Measurements from ENCODE around the gene DGKH. TPM values are rescaled to one million over a fixed set of nuclear protein-coding genes. Genes with fewer than 3 reads are reported as not detected.
"Not testable (repeated sequence)": the region's sequence is repeated elsewhere in the genome, so short reads cannot be mapped to it uniquely, and the experiment has no call there.

The DGKH gene
- total and polyA plus RNA-seq, 2 donors (not counting 1 experiment from before 2014, with no cell fraction given) = 0.06 to 0.67 TPM

- no peaks in the 10 kb centered on the region for H3K27me3 ChIP-seq (replicated peaks in 1 of 4; ENCODE audit: control extremely low read depth in 1 of 4, control insufficient read depth in 3 of 4, insufficient read depth in 4 of 4, low read length in 3 of 4)
- H4K20me1 ChIP-seq (ENCODE audit: control insufficient read depth, insufficient read depth, low read length, poor library complexity, severe bottlenecking) = no peaks in the 10 kb centered on the region
- DNase-seq = no peak
- H3K36me3 ChIP-seq (replicated peaks in 1 of 2; ENCODE audit: control extremely low read depth in 1 of 2, control insufficient read depth in 1 of 2, extremely low read depth in 1 of 2, insufficient read depth in 2 of 2, low read length in 1 of 2) = no peaks in the 10 kb centered on the region
- TF ChIP-seq, protein P1, sequence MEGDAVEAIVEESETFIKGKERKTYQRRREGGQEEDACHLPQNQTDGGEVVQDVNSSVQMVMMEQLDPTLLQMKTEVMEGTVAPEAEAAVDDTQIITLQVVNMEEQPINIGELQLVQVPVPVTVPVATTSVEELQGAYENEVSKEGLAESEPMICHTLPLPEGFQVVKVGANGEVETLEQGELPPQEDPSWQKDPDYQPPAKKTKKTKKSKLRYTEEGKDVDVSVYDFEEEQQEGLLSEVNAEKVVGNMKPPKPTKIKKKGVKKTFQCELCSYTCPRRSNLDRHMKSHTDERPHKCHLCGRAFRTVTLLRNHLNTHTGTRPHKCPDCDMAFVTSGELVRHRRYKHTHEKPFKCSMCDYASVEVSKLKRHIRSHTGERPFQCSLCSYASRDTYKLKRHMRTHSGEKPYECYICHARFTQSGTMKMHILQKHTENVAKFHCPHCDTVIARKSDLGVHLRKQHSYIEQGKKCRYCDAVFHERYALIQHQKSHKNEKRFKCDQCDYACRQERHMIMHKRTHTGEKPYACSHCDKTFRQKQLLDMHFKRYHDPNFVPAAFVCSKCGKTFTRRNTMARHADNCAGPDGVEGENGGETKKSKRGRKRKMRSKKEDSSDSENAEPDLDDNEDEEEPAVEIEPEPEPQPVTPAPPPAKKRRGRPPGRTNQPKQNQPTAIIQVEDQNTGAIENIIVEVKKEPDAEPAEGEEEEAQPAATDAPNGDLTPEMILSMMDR (IDR thresholded peaks at IDR 0.05) = no peak
- TF ChIP-seq EZH2 (IDR thresholded peaks at IDR 0.05; ENCODE audit: borderline replicate concordance, insufficient read depth, low read depth, low read length, poor library complexity, severe bottlenecking) = no peak
- ChIA-PET CTCF (no interaction called here), POLR2A (no interaction called here)
- no peaks in the 10 kb centered on the region for H3K4me1 ChIP-seq (ENCODE audit: control insufficient read depth in 2 of 2, insufficient read depth in 2 of 2, low read length in 2 of 2)
- H3K9me3 ChIP-seq (ENCODE audit: control extremely low read depth in 1 of 3, control insufficient read depth in 2 of 3, insufficient read depth in 1 of 3, low read length in 2 of 3) = no peaks in the 10 kb centered on the region
- no peak overlapping the region for H3K4me2 ChIP-seq (replicated peaks; ENCODE audit: low read depth, low read length, poor library complexity, severe bottlenecking)
- Mint-ChIP-seq H3K9me3 (ENCODE audit: insufficient read depth) (no peaks in the 10 kb centered on the region), H3K4me1 (no peaks in the 10 kb centered on the region), H3K27ac (no peak overlapping the region), H3K4me3 (no peak overlapping the region), H3K27me3 (no peaks in the 10 kb centered on the region)
- intact Hi-C loops (cut with micrococcal nuclease) = no loop called here
- H2AFZ ChIP-seq (ENCODE audit: insufficient read depth, low read depth, low read length, poor library complexity, severe bottlenecking) = no peak overlapping the region
- no peaks in the 10 kb centered on the region for H3K79me2 ChIP-seq (ENCODE audit: control insufficient read depth, insufficient read depth, low read length)
- WGBS (ENCODE audit: insufficient coverage) = 100% methylated on average over 3 of the region's 5 CpGs
- no peak overlapping the region for H3K4me3 ChIP-seq (ENCODE audit: control extremely low read depth in 1 of 5, extremely low read depth in 1 of 5, insufficient read depth in 1 of 5, low read depth in 2 of 5, low read length in 4 of 5)
- no peak for ATAC-seq (ENCODE audit: low read depth)
- no peak overlapping the region for H3K9ac ChIP-seq (ENCODE audit: low read length)
- H3K27ac ChIP-seq (ENCODE audit: low read length in 2 of 2) = no peak overlapping the region
Observed at GRCh38 chr13:42066542-42066941, 18.1 kb downstream of the DGKH start.

GRCh38 chr13:42068886-42069285 lies 20.4 kb downstream of the DGKH start:
- no peak overlapping the region for H3K4me2 ChIP-seq (replicated peaks; ENCODE audit: low read depth, low read length, poor library complexity, severe bottlenecking)
- Mint-ChIP-seq H3K27me3 (no peaks in the 10 kb centered on the region), H3K4me1 (no peaks in the 10 kb centered on the region), H3K27ac (no peak overlapping the region), H3K4me3 (no peak overlapping the region), H3K9me3 (ENCODE audit: insufficient read depth) (no peaks in the 10 kb centered on the region)
- H3K9ac ChIP-seq (ENCODE audit: low read length) = no peak overlapping the region
- H3K9me3 ChIP-seq (ENCODE audit: control extremely low read depth in 1 of 3, control insufficient read depth in 2 of 3, insufficient read depth in 1 of 3, low read length in 2 of 3) = no peaks in the 10 kb centered on the region
- no peaks in the 10 kb centered on the region for H3K36me3 ChIP-seq (replicated peaks in 1 of 2; ENCODE audit: control extremely low read depth in 1 of 2, control insufficient read depth in 1 of 2, extremely low read depth in 1 of 2, insufficient read depth in 2 of 2, low read length in 1 of 2)
- H3K79me2 ChIP-seq (ENCODE audit: control insufficient read depth, insufficient read depth, low read length) = no peaks in the 10 kb centered on the region
- no peaks in the 10 kb centered on the region for H3K27me3 ChIP-seq (replicated peaks in 1 of 4; ENCODE audit: control extremely low read depth in 1 of 4, control insufficient read depth in 3 of 4, insufficient read depth in 4 of 4, low read length in 3 of 4)
- no peaks in the 10 kb centered on the region for H3K4me1 ChIP-seq (ENCODE audit: control insufficient read depth in 2 of 2, insufficient read depth in 2 of 2, low read length in 2 of 2)
- no peaks in the 10 kb centered on the region for H4K20me1 ChIP-seq (ENCODE audit: control insufficient read depth, insufficient read depth, low read length, poor library complexity, severe bottlenecking)
- intact Hi-C loops (cut with micrococcal nuclease) = no loop called here
- DNase-seq (no peak), ATAC-seq (ENCODE audit: low read depth) (no peak)
- POLR2A ChIA-PET = no interaction called here
- H3K27ac ChIP-seq (ENCODE audit: low read length in 2 of 2) = no peak overlapping the region
- no peak overlapping the region for H2AFZ ChIP-seq (ENCODE audit: insufficient read depth, low read depth, low read length, poor library complexity, severe bottlenecking)
- no peak overlapping the region for H3K4me3 ChIP-seq (ENCODE audit: control extremely low read depth in 1 of 5, extremely low read depth in 1 of 5, insufficient read depth in 1 of 5, low read depth in 2 of 5, low read length in 4 of 5)
- no CpG with 5 or more reads among the region's 3 CpGs for WGBS (ENCODE audit: insufficient coverage)
- CTCF ChIA-PET = no interaction called here
- TF ChIP-seq, protein P1 (IDR thresholded peaks at IDR 0.05) = no peak

DNA sequence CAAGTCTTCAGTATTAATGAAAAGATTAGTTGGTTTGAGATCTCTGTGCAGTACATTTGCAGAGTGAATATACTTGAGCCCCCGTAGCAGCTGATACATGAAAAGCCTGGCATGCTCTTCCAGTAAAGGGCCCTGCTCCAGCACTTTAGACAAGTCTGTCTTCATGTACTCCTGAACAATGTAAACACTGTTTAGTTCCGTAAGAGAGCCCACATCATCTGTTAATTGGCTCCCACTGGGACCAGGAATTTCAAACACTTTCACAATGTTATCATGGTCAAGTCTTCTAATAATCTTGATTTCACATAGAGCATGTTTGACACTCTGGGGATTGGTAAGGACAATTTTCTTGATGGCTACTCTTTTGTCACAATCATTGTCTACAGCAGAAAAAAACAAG lies 22.2 kb downstream of the DGKH start:
- H3K4me3 ChIP-seq (ENCODE audit: control extremely low read depth in 1 of 5, extremely low read depth in 1 of 5, insufficient read depth in 1 of 5, low read depth in 2 of 5, low read length in 4 of 5); POLR2A ChIA-PET; H3K4me1 Mint-ChIP-seq; H3K27me3 Mint-ChIP-seq; H3K27me3 ChIP-seq (replicated peaks in 1 of 4; ENCODE audit: control extremely low read depth in 1 of 4, control insufficient read depth in 3 of 4, insufficient read depth in 4 of 4, low read length in 3 of 4); H3K4me3 Mint-ChIP-seq; H3K9ac ChIP-seq (ENCODE audit: low read length); H3K27ac Mint-ChIP-seq; H2AFZ ChIP-seq (ENCODE audit: insufficient read depth, low read depth, low read length, poor library complexity, severe bottlenecking); CTCF ChIA-PET; intact Hi-C loops (cut with micrococcal nuclease); ATAC-seq (ENCODE audit: low read depth); H3K4me2 ChIP-seq (replicated peaks; ENCODE audit: low read depth, low read length, poor library complexity, severe bottlenecking); H3K79me2 ChIP-seq (ENCODE audit: control insufficient read depth, insufficient read depth, low read length); H3K4me1 ChIP-seq (ENCODE audit: control insufficient read depth in 2 of 2, insufficient read depth in 2 of 2, low read length in 2 of 2); H3K9me3 ChIP-seq (ENCODE audit: control extremely low read depth in 1 of 3, control insufficient read depth in 2 of 3, insufficient read depth in 1 of 3, low read length in 2 of 3); H3K27ac ChIP-seq (ENCODE audit: low read length in 2 of 2); DNase-seq; H3K36me3 ChIP-seq (replicated peaks in 1 of 2; ENCODE audit: control extremely low read depth in 1 of 2, control insufficient read depth in 1 of 2, extremely low read depth in 1 of 2, insufficient read depth in 2 of 2, low read length in 1 of 2); H3K9me3 Mint-ChIP-seq (ENCODE audit: insufficient read depth); H4K20me1 ChIP-seq (ENCODE audit: control insufficient read depth, insufficient read depth, low read length, poor library complexity, severe bottlenecking): not testable (repeated sequence)
- no CpG with 5 or more reads among the region's 2 CpGs for WGBS (ENCODE audit: insufficient coverage)

Data from B cell (primary cell).